ENCODE measurements around the gene SIRPD. TPM values are rescaled to one million over a fixed set of nuclear protein-coding genes. Genes with fewer than 3 reads are reported as not detected.

SIRPD gene
- total RNA-seq, result not detected

- DNase-seq, result no peak
- Histone ChIP-seq H3K27me3 (no peaks in the 10 kb centered on the region), H3K36me3 (no peaks in the 10 kb centered on the region), H3K4me3 (no peak within 1 kb of the TSS), H3K9ac (ENCODE audit: low read depth in 2 of 2, low read length in 2 of 2) (no peak within 1 kb of the TSS), H3K27ac (no peak within 1 kb of the TSS), H3K9me3 (no peaks in the 10 kb centered on the region), H3K4me1 (no peaks in the 10 kb centered on the region)
- TF ChIP-seq, protein P1, sequence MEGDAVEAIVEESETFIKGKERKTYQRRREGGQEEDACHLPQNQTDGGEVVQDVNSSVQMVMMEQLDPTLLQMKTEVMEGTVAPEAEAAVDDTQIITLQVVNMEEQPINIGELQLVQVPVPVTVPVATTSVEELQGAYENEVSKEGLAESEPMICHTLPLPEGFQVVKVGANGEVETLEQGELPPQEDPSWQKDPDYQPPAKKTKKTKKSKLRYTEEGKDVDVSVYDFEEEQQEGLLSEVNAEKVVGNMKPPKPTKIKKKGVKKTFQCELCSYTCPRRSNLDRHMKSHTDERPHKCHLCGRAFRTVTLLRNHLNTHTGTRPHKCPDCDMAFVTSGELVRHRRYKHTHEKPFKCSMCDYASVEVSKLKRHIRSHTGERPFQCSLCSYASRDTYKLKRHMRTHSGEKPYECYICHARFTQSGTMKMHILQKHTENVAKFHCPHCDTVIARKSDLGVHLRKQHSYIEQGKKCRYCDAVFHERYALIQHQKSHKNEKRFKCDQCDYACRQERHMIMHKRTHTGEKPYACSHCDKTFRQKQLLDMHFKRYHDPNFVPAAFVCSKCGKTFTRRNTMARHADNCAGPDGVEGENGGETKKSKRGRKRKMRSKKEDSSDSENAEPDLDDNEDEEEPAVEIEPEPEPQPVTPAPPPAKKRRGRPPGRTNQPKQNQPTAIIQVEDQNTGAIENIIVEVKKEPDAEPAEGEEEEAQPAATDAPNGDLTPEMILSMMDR (IDR thresholded peaks at IDR 0.05), result no peak
- intact Hi-C loops (cut with DNase I), result no loop called here
These were observed at the start of gene SIRPD for GRCh38 chr20:1557605-1558004. Gene SIRPD (minus strand): TSS chr20:1557705. CDS start chr20:1557653, 52 bp downstream.

GRCh38 chr20:1600736-1601135, 43.2 kb upstream of the SIRPD start:
- TF ChIP-seq, protein P1 (IDR thresholded peaks at IDR 0.05), result no peak
- H3K36me3 ChIP-seq, result no peaks in the 10 kb centered on the region
- DNase-seq, result no peak

DNA sequence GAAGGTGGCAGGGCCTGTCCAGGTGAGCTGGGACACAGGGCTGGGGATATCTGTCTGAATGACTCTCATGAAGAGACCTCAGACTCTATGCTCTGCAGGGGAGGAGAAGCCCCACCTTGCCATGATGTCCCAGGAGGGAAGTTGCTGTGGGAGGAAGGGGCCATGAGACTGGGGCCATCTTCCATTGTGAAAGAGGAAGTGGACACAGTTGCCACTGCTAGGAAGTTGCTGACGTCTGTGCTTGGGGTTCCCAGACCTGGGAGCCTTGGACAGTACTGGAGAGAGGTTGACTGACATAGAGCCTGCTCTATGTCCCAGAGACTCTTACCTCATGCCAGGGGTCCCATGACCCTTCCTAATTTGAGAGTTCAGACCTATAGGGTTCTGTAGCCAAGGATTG, 37.8 kb upstream of the SIRPD start:
- intact Hi-C loops (cut with DNase I), result no loop called here
- TF ChIP-seq, protein P1 (IDR thresholded peaks at IDR 0.05), result no peak

More at GRCh38 chr20:1600736-1601135, 43.2 kb upstream of the SIRPD start:
- H3K9ac ChIP-seq (ENCODE audit: low read depth in 2 of 2, low read length in 2 of 2), result no peak overlapping the region
- H3K4me1 ChIP-seq, result no peaks in the 10 kb centered on the region
- no peak overlapping the region for H3K27ac ChIP-seq
- no peak overlapping the region for H3K4me3 ChIP-seq
- H3K9me3 ChIP-seq, result no peaks in the 10 kb centered on the region
- intact Hi-C loops (cut with DNase I), result no loop called here
- no peaks in the 10 kb centered on the region for H3K27me3 ChIP-seq

DNA sequence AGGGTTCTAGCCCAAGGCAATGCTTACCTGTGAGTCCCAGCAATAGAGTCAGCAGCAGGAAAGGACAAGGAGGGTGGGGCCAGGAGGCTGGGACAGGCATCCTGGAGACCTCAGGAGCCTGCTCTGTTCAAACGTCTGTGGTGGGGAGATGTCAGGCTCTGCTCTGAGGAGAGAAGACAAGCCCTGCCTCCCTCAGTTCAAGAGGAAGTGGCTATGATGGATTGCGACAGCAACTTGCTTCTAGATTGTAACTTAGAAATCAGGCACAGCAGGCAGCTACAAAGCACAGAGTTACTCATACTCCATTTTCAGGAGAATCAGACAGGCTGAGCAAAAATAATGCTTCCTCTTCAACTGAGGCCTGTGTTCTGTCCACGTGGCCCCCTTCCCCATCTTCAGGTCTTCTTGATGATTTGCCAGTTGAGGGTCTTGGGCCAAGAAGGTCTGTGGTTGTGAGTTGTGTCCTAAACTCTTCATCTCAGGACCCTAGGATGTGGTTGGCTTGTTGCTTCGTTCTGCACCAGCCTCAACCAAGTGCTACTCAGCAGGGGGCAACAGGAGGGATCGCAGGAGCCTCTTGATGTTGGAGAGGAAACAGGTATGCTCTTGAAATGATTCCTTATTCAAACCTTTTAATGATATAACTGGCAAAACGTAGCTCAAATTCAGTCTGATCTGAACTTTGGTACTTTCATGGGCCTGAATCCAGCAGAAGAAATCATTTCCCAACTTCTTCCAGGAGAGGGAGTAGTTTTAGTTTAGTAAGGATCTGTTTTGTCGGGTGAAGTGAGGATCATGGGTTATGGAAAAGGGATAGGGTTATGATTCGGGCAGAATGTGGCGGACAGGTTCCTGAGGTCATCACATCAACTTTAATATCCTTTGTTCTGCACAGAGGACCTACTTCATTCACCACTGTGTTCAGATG, 31.3 kb upstream of the SIRPD start:
- no peak overlapping the region for H3K9ac ChIP-seq (ENCODE audit: low read depth in 2 of 2, low read length in 2 of 2)
- intact Hi-C loops (cut with DNase I), result no loop called here
- no peak overlapping the region for H3K4me3 ChIP-seq
- DNase-seq, result no peak
- H3K27ac ChIP-seq, result no peak overlapping the region
- no peaks in the 10 kb centered on the region for H3K36me3 ChIP-seq
- H3K27me3 ChIP-seq, result no peaks in the 10 kb centered on the region
- H3K9me3 ChIP-seq, result no peaks in the 10 kb centered on the region
- TF ChIP-seq, protein P1 (IDR thresholded peaks at IDR 0.05), result no peak
- H3K4me1 ChIP-seq, result no peaks in the 10 kb centered on the region

More for the DNA sequence above, 37.8 kb upstream of the SIRPD start:
- H3K27me3 ChIP-seq, result no peaks in the 10 kb centered on the region
- no peak overlapping the region for H3K27ac ChIP-seq
- no peak for DNase-seq
- H3K36me3 ChIP-seq, result no peaks in the 10 kb centered on the region
- no peak overlapping the region for H3K4me3 ChIP-seq
- H3K4me1 ChIP-seq, result no peaks in the 10 kb centered on the region
- H3K9ac ChIP-seq (ENCODE audit: low read depth in 2 of 2, low read length in 2 of 2), result no peak overlapping the region
- no peaks in the 10 kb centered on the region for H3K9me3 ChIP-seq

GRCh38 chr20:1587781-1588532, 30.5 kb upstream of the SIRPD start:
- no peaks in the 10 kb centered on the region for H3K36me3 ChIP-seq

More at GRCh38 chr20:1587781-1588532, 30.5 kb upstream of the SIRPD start:
- no peak overlapping the region for H3K4me3 ChIP-seq
- H3K9me3 ChIP-seq, result no peaks in the 10 kb centered on the region
- no peak overlapping the region for H3K27ac ChIP-seq
- intact Hi-C loops (cut with DNase I), result no loop called here
- H3K27me3 ChIP-seq, result no peaks in the 10 kb centered on the region
- no peaks in the 10 kb centered on the region for H3K4me1 ChIP-seq
- TF ChIP-seq, protein P1 (IDR thresholded peaks at IDR 0.05), result no peak
- no peak for DNase-seq
- no peak overlapping the region for H3K9ac ChIP-seq (ENCODE audit: low read depth in 2 of 2, low read length in 2 of 2)

Measured in colonic mucosa (tissue), 4 donors.